IgD-negative memory B cell (primary cell): ENCODE data around the gene FAIM2. TPM values are rescaled to one million over a fixed set of nuclear protein-coding genes. Genes with fewer than 3 reads are reported as not detected.

ENCODE experiments used
- H3K27ac Mint-ChIP-seq, 3 donors: one replicate each; pipeline ENCODE4 v1.8.0; 2020 to 2022; ENCODE audit warnings: mild to moderate bottlenecking in 3 of 3, mixed read lengths in 3 of 3, moderate library complexity in 1 of 3
- H3K27me3 Mint-ChIP-seq: one replicate; pipeline ENCODE4 v1.8.0; 2021; ENCODE audit warnings: mixed read lengths
- H3K36me3 Mint-ChIP-seq: one replicate; pipeline ENCODE4 v1.8.0; 2020; ENCODE audit warnings: mild to moderate bottlenecking, mixed read lengths
- H3K4me1 Mint-ChIP-seq, 3 donors: one replicate each; pipeline ENCODE4 v1.8.0; 2020 to 2022; ENCODE audit warnings: mixed read lengths in 3 of 3, mild to moderate bottlenecking in 1 of 3
- H3K4me3 Mint-ChIP-seq, 4 donors: one replicate each; pipeline ENCODE4 v1.8.0; 2020 to 2022; ENCODE audit warnings: mild to moderate bottlenecking in 4 of 4, mixed read lengths in 4 of 4, moderate library complexity in 3 of 4
- H3K9me3 Mint-ChIP-seq, 3 donors: one replicate each; pipeline ENCODE4 v1.8.0; 2020 to 2021; ENCODE audit warnings: mixed read lengths in 3 of 3, mild to moderate bottlenecking in 1 of 3
- polyA plus RNA-seq: library from polyadenylated mRNA; unstranded; fragments of 300-500 nt; fragmentation: Illumina TruSeq; gene quantifications from one replicate; pipeline ENCODE4 v1.2.3, GENCODE V29; 2021

Gene FAIM2
- polyA plus RNA-seq: not detected

- Mint-ChIP-seq H3K27ac (peak within 1 kb of the TSS in 2 of 3 donors; percentile 60 to 80), H3K36me3 (peaks cover 2% of the 10 kb centered on the region), H3K4me3 (peak within 1 kb of the TSS; percentile 50 to 92 (median 78)), H3K9me3 (peaks cover 0 to 1% (median 0%) of the 10 kb centered on the region in 3 donors), H3K27me3 (peaks cover 26% of the 10 kb centered on the region), H3K4me1 (peaks cover 0 to 10% (median 4%) of the 10 kb centered on the region in 3 donors)
Observed at GRCh38 chr12:49903700-49904423, at the start of gene FAIM2. Gene FAIM2 (minus strand): TSS chr12:49903900. CDS start chr12:49903792, 108 bp downstream.

DNA sequence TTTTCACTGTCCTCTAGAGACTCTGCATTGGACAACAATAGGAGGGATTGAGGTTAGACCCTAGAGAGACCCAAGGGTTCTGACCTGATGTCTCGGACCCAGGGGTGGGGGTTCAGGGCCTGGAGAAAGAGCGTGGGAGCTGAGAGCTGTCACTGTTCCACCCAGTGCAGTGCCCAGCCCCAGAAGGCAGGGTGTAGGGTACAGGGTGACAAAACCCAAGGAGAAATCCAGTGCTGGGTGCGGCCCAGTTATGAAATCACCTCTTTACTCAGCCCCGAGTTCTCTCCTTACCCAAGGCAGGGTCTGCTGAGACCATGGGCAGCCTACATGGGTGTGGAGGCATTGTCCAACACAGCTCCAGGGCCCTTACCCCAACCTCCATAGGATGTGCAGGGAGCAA is 49.5 kb upstream of the FAIM2 start:
- Mint-ChIP-seq H3K36me3 (no peaks in the 10 kb centered on the region), H3K9me3 (no peaks in the 10 kb centered on the region), H3K4me3 (no peak overlapping the region), H3K27me3 (peaks cover 41% of the 10 kb centered on the region), H3K27ac (no peak overlapping the region), H3K4me1 (peaks cover 0 to 4% (median 0%) of the 10 kb centered on the region in 3 donors)

DNA sequence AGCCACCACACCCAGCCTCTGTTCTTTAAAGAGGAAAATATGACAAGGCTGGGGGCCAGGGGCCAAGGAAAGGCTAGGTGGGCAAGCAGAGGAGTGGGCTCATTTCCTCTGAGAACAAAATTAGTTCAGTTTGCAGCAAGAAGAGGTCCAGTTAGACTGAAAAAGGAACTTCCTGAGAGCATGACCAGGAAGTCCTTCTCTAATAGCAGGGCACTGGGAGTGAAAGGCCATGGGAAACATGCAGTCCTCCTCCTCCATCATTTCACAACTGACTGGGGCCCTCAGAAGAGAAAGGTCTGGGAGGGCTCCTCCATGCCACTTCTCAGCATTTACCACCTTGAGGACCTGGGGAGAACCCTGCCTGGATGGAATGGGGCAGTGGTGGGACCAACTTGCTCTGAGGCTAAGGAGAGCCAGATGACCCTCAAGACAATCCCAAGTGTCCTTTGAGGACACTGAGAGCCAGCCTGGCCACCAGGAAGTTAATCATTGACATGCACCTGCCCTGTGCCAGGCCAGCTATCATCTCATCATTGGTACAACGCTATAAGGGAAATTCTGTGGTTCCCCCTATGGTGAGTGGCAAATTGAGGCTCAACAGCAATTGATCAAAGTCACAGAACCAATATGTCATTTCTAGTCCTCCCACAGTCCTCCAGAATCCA is 48.8 kb upstream of the FAIM2 start:
- Mint-ChIP-seq H3K27ac (no peak overlapping the region), H3K4me1 (peaks cover 0 to 6% (median 0%) of the 10 kb centered on the region in 3 donors), H3K4me3 (no peak overlapping the region), H3K27me3 (peaks cover 40% of the 10 kb centered on the region), H3K36me3 (no peaks in the 10 kb centered on the region), H3K9me3 (no peaks in the 10 kb centered on the region)

- Mint-ChIP-seq H3K9me3 (no peaks in the 10 kb centered on the region), H3K4me3 (peak overlapping the region in 1 of 4 donors; percentile 13), H3K4me1 (peaks cover 0 to 6% (median 0%) of the 10 kb centered on the region in 3 donors), H3K27me3 (peaks cover 37% of the 10 kb centered on the region), H3K27ac (no peak overlapping the region), H3K36me3 (no peaks in the 10 kb centered on the region)
Observed at GRCh38 chr12:49951411-49952240, 47.9 kb upstream of the FAIM2 start.

DNA sequence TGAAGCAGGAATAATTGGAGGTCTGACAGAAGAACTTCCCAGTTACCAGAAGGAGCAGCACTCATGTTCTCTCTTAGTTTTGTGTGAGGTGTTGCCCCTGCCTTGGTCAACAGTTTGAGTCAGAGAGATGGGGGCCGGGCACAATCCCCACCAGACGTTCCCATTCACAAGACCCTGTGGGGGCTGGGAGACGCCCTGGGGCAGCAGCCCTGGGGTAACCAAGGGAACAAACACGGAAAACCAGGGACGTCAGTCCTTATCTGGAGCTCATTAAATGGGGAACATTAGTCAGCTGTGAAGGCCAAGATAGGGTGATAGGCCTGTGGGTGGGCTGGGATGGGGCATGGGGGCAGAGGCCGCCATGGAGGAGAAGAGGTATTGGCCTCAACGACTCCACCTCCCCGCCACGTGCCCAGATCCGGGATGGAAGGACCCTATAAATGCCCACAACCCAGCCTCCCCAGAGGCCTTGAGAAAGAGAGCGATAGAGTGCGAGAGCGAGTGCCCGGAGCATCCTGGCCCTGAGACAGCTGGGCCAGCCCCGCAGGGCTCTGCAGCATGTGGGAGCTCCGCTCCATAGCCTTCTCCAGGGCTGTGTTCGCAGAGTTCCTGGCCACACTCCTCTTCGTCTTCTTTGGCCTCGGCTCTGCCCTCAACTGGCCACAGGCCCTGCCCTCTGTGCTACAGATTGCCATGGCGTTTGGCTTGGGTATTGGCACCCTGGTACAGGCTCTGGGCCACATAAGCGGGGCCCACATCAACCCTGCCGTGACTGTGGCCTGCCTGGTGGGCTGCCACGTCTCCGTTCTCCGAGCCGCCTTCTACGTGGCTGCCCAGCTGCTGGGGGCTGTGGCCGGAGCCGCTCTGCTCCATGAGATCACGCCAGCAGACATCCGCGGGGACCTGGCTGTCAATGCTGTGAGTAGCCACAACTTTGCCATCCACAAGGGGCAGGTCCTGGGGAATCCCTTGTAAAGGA is 46.9 kb upstream of the FAIM2 start, which contains the start of gene AQP2:
TSS of gene AQP2 (plus strand) at position 465 of the 979 bp plus-strand sequence. CDS start at position 559, 94 bp downstream.
- Mint-ChIP-seq H3K27me3 (peaks cover 32% of the 10 kb centered on the region), H3K27ac (no peak within 1 kb of the TSS), H3K36me3 (no peaks in the 10 kb centered on the region), H3K4me1 (peaks cover 5 to 8% (median 6%) of the 10 kb centered on the region in 3 donors), H3K9me3 (no peaks in the 10 kb centered on the region), H3K4me3 (peak within 1 kb of the TSS in 2 of 4 donors; percentile 13 to 30)

DNA sequence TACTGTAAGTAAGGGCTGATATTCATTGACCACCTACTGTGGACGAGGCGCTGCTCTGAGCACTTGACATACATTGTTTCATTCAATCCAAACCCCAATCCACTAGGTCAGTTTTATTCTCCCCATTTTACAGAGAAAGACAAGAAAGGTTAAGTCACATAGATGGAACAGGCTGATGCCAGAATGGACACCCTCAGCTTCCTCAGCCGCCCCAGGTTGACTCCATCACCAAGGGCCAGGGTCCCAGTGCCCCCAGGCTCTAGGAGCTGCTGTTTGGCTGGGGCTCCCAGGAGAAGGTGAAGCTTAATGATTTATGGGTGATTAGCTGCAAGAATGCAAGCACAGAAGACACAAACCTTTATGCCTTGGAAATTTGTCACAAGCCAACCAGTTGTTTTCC is 46.2 kb upstream of the FAIM2 start:
- H3K27ac Mint-ChIP-seq: no peak overlapping the region
- peaks cover 6 to 12% (median 10%) of the 10 kb centered on the region in 3 donors for H3K4me1 Mint-ChIP-seq
- H3K9me3 Mint-ChIP-seq: no peaks in the 10 kb centered on the region
- H3K27me3 Mint-ChIP-seq: peaks cover 34% of the 10 kb centered on the region
- no peak overlapping the region for H3K4me3 Mint-ChIP-seq
- H3K36me3 Mint-ChIP-seq: no peaks in the 10 kb centered on the region

GRCh38 chr12:49948866-49949845 is 45.5 kb upstream of the FAIM2 start:
- H3K27ac Mint-ChIP-seq: no peak overlapping the region
- no peaks in the 10 kb centered on the region for H3K36me3 Mint-ChIP-seq
- H3K27me3 Mint-ChIP-seq: peaks cover 30% of the 10 kb centered on the region
- H3K4me1 Mint-ChIP-seq: peaks cover 6 to 12% (median 10%) of the 10 kb centered on the region in 3 donors
- peak overlapping the region in 1 of 4 donors; percentile 39 for H3K4me3 Mint-ChIP-seq
- no peaks in the 10 kb centered on the region for H3K9me3 Mint-ChIP-seq

GRCh38 chr12:49947593-49948226 is 44.0 kb upstream of the FAIM2 start:
- H3K4me1 Mint-ChIP-seq: peaks cover 8 to 12% (median 10%) of the 10 kb centered on the region in 3 donors
- no peak overlapping the region for H3K4me3 Mint-ChIP-seq
- peaks cover 20% of the 10 kb centered on the region for H3K27me3 Mint-ChIP-seq
- no peak overlapping the region for H3K27ac Mint-ChIP-seq
- no peaks in the 10 kb centered on the region for H3K9me3 Mint-ChIP-seq
- H3K36me3 Mint-ChIP-seq: no peaks in the 10 kb centered on the region

GRCh38 chr12:49946497-49946896 is 42.8 kb upstream of the FAIM2 start:
- H3K27ac Mint-ChIP-seq: no peak overlapping the region

GRCh38 chr12:49946086-49946485 is 42.4 kb upstream of the FAIM2 start:
- Mint-ChIP-seq H3K4me1 (peaks cover 10 to 16% (median 14%) of the 10 kb centered on the region in 3 donors), H3K27me3 (peaks cover 21% of the 10 kb centered on the region), H3K27ac (no peak overlapping the region), H3K4me3 (no peak overlapping the region), H3K36me3 (no peaks in the 10 kb centered on the region), H3K9me3 (no peaks in the 10 kb centered on the region)

More at GRCh38 chr12:49946497-49946896, 42.8 kb upstream of the FAIM2 start:
- Mint-ChIP-seq H3K4me3 (no peak overlapping the region), H3K27me3 (peaks cover 23% of the 10 kb centered on the region), H3K9me3 (no peaks in the 10 kb centered on the region), H3K4me1 (peaks cover 10 to 15% (median 14%) of the 10 kb centered on the region in 3 donors), H3K36me3 (no peaks in the 10 kb centered on the region)

GRCh38 chr12:49945394-49946080 is 41.8 kb upstream of the FAIM2 start:
- Mint-ChIP-seq H3K27me3 (peaks cover 18% of the 10 kb centered on the region), H3K4me3 (peak overlapping the region in 3 of 4 donors; percentile 79 to 92 (median 91)), H3K27ac (no peak overlapping the region), H3K9me3 (no peaks in the 10 kb centered on the region), H3K4me1 (peaks cover 10 to 16% (median 14%) of the 10 kb centered on the region in 3 donors), H3K36me3 (no peaks in the 10 kb centered on the region)

DNA sequence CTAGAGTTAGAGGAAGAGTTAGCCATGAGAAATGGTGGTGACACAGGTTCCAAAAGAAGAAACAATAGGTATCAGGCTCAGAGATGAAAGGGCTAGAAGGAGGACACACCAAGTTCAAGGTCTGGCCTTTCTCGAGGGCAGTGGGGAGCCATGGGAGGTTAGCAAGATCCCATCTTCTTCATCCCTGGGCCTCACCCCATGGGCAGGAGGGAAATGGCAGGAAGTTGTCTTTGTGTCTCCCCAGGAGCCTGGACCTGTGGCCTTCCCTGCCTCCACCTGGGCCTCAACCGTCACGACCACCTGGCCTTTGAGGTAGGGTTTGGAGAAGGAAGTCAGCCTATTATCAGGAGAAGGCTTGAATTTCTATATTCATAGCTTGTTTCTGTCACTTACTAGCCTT is 41.0 kb upstream of the FAIM2 start:
- Mint-ChIP-seq H3K4me1 (peaks cover 6 to 16% (median 14%) of the 10 kb centered on the region in 3 donors), H3K4me3 (peak overlapping the region in 2 of 4 donors; percentile 25 to 70), H3K36me3 (no peaks in the 10 kb centered on the region), H3K27me3 (peaks cover 18% of the 10 kb centered on the region), H3K9me3 (no peaks in the 10 kb centered on the region), H3K27ac (no peak overlapping the region)
